Thyroid gland (tissue), 4 donors: Measurements from ENCODE around the gene PPFIA4. TPM values are rescaled to one million over a fixed set of nuclear protein-coding genes. Genes with fewer than 3 reads are reported as not detected.
"Not testable (repeated sequence)": the region's sequence is repeated elsewhere in the genome, so short reads cannot be mapped to it uniquely, and the experiment has no call there.

Source experiments
- DNase-seq, 2 donors: peaks; one replicate each; pipeline ENCODE4 v3.0.0-alpha.2; 2019
- H3K27ac ChIP-seq, 3 donors: fragments of 200-600 bp; sonication (generic); 1 replicate in 2 of 3; 2 replicates in 1 of 3; pipeline ENCODE4 v1.5.1; 2016 to 2019; ENCODE audit warnings: mild to moderate bottlenecking in 1 of 3, moderate library complexity in 1 of 3
- H3K27me3 ChIP-seq: fragments of 200-600 bp; sonication (generic); one replicate; pipeline ENCODE4 v1.5.1; 2019
- H3K36me3 ChIP-seq, 2 donors: fragments of 200-600 bp; sonication (generic); one replicate each; pipeline ENCODE4 v1.5.1; 2016 to 2019
- H3K4me1 ChIP-seq, 2 donors: fragments of 200-600 bp; sonication (generic); one replicate each; pipeline ENCODE4 v1.5.1; 2017 to 2019
- H3K4me3 ChIP-seq, 3 donors: fragments of 200-600 bp; sonication (generic); replicated peaks in 1 of 3; 1 replicate in 2 of 3; 2 replicates in 1 of 3; pipeline ENCODE4 v1.5.1; 2016; ENCODE audit warnings: mild to moderate bottlenecking in 1 of 3
- H3K9me3 ChIP-seq: fragments of 200-600 bp; sonication (generic); one replicate; pipeline ENCODE4 v1.5.1; 2017
- CTCF ChIP-seq, 6 experiments: fragments of 200-600 bp in 3 of 6; fragments of 450-650 bp in 3 of 6; sonication (generic) in 3 of 6; IDR thresholded peaks; one replicate each; pipeline ENCODE4 v1.5.1; 2016 to 2019; ENCODE audit warnings: antibody characterized with exemption in 6 of 6, mild to moderate bottlenecking in 2 of 6, inconsistent platforms in 1 of 6, moderate library complexity in 1 of 6
- POLR2A ChIP-seq, 2 donors: fragments of 450-650 bp; IDR thresholded peaks; one replicate each; pipeline ENCODE4 v1.6.1; 2017; ENCODE audit warnings: antibody characterized with exemption in 2 of 2, mild to moderate bottlenecking in 2 of 2, moderate library complexity in 1 of 2
- WGBS, 2 donors: methylation state at CpG; one replicate each; pipeline ENCODE4 v1.1.5; 2017; 5-methylcytosine and 5-hydroxymethylcytosine counted together
- intact Hi-C: fragments of 100-400 bp; cut with DNase I; formaldehyde crosslinking; loops from one replicate; pipeline ENCODE4 v1.15.1; 2023
- total RNA-seq, 4 donors: library from RNA; depleted of rRNA; stranded (reverse); fragments of >200 nt; gene quantifications; one replicate each; pipeline ENCODE4 v1.2.3, GENCODE V29; 2016

PPFIA4 gene
- total RNA-seq, 4 donors from 2014 or later: 0.54 to 3.0 (median 2.1) TPM

- 0 to 1% methylated on average over 21 to 34 of the region's 78 CpGs for WGBS, 2 donors
- peak within 1 kb of the TSS; percentile 70 to 90 (median 83) for H3K27ac ChIP-seq
- TF ChIP-seq CTCF (IDR thresholded peaks at IDR 0.05) (no peak), POLR2A (IDR thresholded peaks at IDR 0.05) (peak; percentile 52 to 94)
- intact Hi-C loops: loop anchor here (5.0 kb wide), 1 partner anchor 40 kb away; the partner anchor contains the start of gene CYB5R1
- peaks cover 6 to 9% of the 10 kb centered on the region in 2 donors for H3K4me1 ChIP-seq
- no peaks in the 10 kb centered on the region for H3K27me3 ChIP-seq
- peak within 1 kb of the TSS; percentile 38 to 80 (median 78) for H3K4me3 ChIP-seq
- peak; percentile 96 to 97 for DNase-seq
- H3K9me3 ChIP-seq: no peaks in the 10 kb centered on the region
- peaks cover under 1 to 24% of the 10 kb centered on the region in 2 donors for H3K36me3 ChIP-seq
These were observed 19.1 kb upstream of the PPFIA4 start, which contains the start of gene TMEM183A for GRCh38 chr1:203006948-203007871. TSS of gene TMEM183A (plus strand) at chr1:203007374. CDS start at chr1:203007466, 92 bp downstream.

DNA sequence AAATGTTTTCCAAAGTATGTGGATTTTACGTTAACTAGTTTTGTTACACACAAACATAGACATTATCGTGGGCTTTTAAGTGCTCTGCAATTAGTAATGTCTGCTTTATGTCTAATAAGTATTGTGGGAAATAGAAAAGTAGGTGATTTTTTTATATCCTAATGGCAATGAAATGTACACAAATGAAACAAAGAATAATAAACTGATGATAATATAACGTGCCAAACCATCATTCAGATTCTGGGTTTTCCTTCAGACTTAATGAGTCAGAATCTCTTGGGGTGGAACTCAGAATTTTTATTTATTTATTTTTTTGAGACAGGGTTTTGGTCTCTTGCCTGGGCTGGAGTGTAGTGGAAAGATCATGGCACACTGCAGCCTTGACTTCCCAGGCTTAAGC, 17.1 kb upstream of the PPFIA4 start:
- no peak overlapping the region for H3K27ac ChIP-seq
- H3K36me3 ChIP-seq: peaks cover 7 to 33% of the 10 kb centered on the region in 2 donors
- intact Hi-C loops: loop anchor here (5.0 kb wide), 1 partner anchor 42 kb away; the partner anchor contains the start of gene CYB5R1
- no peaks in the 10 kb centered on the region for H3K9me3 ChIP-seq
- 92 to 93% methylated on average over 3 of the region's 3 CpGs for whole genome bisulfite sequencing, 2 donors
- H3K4me3 ChIP-seq: no peak overlapping the region
- DNase-seq: no peak
- TF ChIP-seq POLR2A (IDR thresholded peaks at IDR 0.05): no peak
- no peak for TF ChIP-seq CTCF (IDR thresholded peaks at IDR 0.05)
- no peaks in the 10 kb centered on the region for H3K27me3 ChIP-seq
- peaks cover 6 to 9% of the 10 kb centered on the region in 2 donors for H3K4me1 ChIP-seq

DNA sequence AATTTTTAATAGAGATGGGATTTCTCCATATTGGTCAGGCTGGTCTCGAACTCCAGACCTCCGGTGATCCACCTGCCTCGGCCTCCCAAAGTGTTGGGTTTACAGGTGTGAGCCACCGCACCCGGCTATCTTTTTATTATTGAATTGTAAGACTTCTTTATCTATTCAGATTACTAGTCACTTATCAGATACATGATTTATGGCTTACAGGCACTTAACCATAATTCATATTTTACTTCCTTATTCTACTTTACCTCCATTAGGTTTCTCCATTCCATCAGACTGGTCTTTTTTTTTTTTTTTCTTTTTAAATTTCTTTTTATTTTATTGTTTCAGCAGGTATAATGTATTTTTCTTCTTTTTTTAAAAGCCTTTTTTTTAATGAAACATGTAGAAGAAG, 14.7 kb upstream of the PPFIA4 start:
- no peak for DNase-seq
- no peaks in the 10 kb centered on the region for H3K27me3 ChIP-seq
- no peak overlapping the region for H3K4me3 ChIP-seq
- H3K27ac ChIP-seq: no peak overlapping the region
- 96 to 99% methylated on average over 5 of the region's 5 CpGs for WGBS, 2 donors
- intact Hi-C loops: no loop called here
- H3K36me3 ChIP-seq: peaks cover 18 to 51% of the 10 kb centered on the region in 2 donors
- TF ChIP-seq CTCF (IDR thresholded peaks at IDR 0.05): no peak
- TF ChIP-seq POLR2A (IDR thresholded peaks at IDR 0.05): no peak
- H3K4me1 ChIP-seq: peaks cover 6 to 9% of the 10 kb centered on the region in 2 donors
- no peaks in the 10 kb centered on the region for H3K9me3 ChIP-seq

DNA sequence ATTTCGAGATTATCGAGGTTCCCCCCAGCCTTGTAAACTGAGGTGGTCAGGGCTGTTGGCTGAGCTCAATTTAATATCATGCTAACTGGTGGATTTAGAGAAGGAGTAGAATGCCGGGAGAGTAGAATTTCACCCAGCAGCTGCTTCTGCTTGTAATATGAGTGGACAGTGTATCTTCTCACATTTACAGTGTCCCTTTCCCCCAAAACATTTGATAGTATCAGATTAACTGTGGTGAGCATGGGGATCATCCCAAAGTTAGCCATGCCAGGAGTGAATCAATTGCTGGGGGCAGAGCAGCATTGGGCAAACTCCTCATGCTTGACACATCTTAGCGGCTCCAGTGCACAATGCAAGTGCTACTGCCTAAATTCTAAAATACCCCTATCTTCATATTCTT, 9.2 kb upstream of the PPFIA4 start:
- DNase-seq: no peak
- no peaks in the 10 kb centered on the region for H3K9me3 ChIP-seq
- TF ChIP-seq CTCF (IDR thresholded peaks at IDR 0.05) (no peak), POLR2A (IDR thresholded peaks at IDR 0.05) (no peak)
- WGBS, 2 donors: 97 to 98% methylated on average over 4 of the region's 4 CpGs
- no peaks in the 10 kb centered on the region for H3K27me3 ChIP-seq
- H3K4me3 ChIP-seq: no peak overlapping the region
- H3K27ac ChIP-seq: no peak overlapping the region
- H3K36me3 ChIP-seq: peaks cover 70 to 79% of the 10 kb centered on the region in 2 donors
- no peaks in the 10 kb centered on the region for H3K4me1 ChIP-seq
- intact Hi-C loops: no loop called here

- WGBS, 2 donors: 82 to 83% methylated on average over 6 of the region's 6 CpGs
- intact Hi-C loops: no loop called here
- no peaks in the 10 kb centered on the region for H3K9me3 ChIP-seq
- no peaks in the 10 kb centered on the region for H3K27me3 ChIP-seq
- no peak for DNase-seq
- no peak overlapping the region for H3K27ac ChIP-seq
- H3K4me1 ChIP-seq: no peaks in the 10 kb centered on the region
- H3K36me3 ChIP-seq: peaks cover 71 to 83% of the 10 kb centered on the region in 2 donors
- TF ChIP-seq POLR2A (IDR thresholded peaks at IDR 0.05): no peak
- no peak for TF ChIP-seq CTCF (IDR thresholded peaks at IDR 0.05)
- no peak overlapping the region for H3K4me3 ChIP-seq
These were observed 8.6 kb upstream of the PPFIA4 start for GRCh38 chr1:203017692-203018091.

GRCh38 chr1:203022855-203023254, 3.4 kb upstream of the PPFIA4 start:
- H3K9me3 ChIP-seq, H3K4me3 ChIP-seq, H3K27ac ChIP-seq, H3K27me3 ChIP-seq, intact Hi-C loops, DNase-seq, H3K4me1 ChIP-seq: not testable (repeated sequence)
- 93 to 95% methylated on average over 5 of the region's 10 CpGs for WGBS, 2 donors
- H3K36me3 ChIP-seq: peaks cover 53 to 56% of the 10 kb centered on the region in 2 donors
